Activated naive CD4-positive, alpha-beta T cell (primary cell): ENCODE results near the gene GNAZ.

Source experiments
- DNase-seq, 4 experiments: peaks; one replicate each; lab custom pipeline; 2025; lab: John Stamatoyannopoulos, UW

Gene GNAZ

GRCh38 chr22:23107487-23108248 is 37.3 kb downstream of the GNAZ start:
- no peak for DNase-seq

GRCh38 chr22:23108249-23109078 is 38.1 kb downstream of the GNAZ start:
- no peak for DNase-seq

GRCh38 chr22:23109079-23109347 is 38.7 kb downstream of the GNAZ start:
- no peak for DNase-seq

DNA sequence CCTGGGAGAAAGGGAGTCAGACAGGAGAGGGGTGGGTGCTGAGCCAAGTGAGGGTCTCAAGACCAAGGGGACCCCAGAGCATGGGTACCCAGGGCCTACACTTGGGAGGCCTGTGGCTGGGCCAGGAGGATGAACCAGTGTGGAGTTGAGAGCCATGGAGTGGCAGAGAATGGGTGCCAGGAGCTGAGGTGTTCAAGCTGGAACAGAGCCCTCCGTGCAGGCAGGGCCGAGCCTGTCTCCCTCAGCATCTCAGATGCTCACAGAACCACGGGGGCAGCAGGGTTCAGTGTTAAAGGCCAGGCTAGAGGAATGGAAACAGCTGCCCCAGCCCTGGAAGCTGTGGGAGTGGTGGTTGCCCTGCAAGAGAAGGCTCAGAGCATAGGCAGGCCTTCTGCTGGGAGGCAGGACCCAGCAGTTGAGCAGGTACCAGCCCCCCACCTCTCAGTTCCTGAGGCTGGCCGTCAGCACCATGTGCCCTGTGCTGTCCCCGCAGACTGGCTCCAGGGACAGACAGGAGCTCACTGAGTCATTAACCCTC is 39.2 kb downstream of the GNAZ start:
- no peak for DNase-seq

DNA sequence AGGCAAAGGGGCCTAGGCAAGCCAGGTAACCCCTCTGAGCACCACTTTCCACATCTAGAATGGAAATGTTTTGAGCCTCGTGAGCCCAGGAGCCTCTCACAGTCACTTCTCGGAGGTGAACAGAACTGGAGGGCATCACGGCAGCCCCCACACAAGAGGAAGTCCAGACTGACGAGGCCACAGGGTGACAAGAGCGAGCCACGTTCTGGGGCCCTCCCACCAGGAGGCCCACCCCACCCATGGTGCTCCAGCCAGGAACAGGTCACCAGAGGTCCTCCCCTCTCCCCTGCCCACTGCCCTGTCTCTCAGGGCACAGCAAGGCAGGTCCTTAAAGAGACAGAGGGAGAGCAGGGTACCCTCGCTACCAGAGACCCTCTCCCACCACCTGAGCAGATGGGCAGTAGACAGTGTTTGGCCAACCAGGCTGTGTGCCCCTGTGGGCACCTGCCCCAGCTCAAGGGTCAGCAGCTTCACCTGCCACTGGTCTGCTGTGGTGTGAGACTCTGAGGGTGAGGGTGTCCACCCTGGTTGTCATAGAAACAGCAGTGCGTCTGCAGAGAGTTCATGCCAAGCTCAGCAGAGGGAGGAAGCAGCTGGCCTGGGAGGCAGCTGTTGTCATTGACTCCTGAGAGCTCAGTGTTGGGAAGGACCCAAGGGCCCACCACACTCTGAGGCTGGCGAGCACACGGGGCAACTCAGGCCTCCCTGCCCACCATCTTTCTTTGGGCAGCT is 40.0 kb downstream of the GNAZ start:
- no peak for DNase-seq

DNA sequence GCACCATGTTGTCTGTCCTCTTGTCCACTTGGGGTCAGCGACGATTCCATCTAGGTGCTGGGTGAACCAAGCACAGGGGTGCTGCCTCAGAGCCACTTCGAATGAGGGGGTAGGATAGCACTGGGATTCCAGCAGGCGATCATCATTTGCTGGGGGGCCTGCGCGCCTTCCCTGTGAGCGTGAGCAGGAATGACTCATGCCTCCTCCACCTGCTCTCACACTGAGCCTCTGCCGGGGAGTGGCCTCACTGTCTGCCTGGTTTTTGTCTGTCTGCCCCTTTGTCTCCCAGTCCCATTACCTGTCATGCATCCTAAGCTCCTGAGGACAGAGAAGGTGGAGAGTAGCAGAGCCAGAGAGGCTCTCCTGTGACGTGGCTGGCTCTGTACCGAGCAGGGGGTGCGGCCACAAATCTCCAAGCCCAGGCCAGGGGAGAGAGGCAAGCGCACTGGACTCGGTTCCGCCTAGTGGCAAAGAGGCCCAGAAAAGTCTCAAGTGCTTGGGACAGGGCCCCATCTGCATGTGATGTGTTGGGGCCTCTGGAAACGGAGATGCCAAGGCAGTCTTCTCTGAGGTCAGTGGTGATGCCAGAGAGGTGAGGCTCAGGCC is 40.7 kb downstream of the GNAZ start:
- DNase-seq, result no peak

- DNase-seq, result no peak
These were observed 42.2 kb downstream of the GNAZ start for GRCh38 chr22:23112472-23113012.

GRCh38 chr22:23113067-23113846 is 42.9 kb downstream of the GNAZ start:
- no peak for DNase-seq

DNA sequence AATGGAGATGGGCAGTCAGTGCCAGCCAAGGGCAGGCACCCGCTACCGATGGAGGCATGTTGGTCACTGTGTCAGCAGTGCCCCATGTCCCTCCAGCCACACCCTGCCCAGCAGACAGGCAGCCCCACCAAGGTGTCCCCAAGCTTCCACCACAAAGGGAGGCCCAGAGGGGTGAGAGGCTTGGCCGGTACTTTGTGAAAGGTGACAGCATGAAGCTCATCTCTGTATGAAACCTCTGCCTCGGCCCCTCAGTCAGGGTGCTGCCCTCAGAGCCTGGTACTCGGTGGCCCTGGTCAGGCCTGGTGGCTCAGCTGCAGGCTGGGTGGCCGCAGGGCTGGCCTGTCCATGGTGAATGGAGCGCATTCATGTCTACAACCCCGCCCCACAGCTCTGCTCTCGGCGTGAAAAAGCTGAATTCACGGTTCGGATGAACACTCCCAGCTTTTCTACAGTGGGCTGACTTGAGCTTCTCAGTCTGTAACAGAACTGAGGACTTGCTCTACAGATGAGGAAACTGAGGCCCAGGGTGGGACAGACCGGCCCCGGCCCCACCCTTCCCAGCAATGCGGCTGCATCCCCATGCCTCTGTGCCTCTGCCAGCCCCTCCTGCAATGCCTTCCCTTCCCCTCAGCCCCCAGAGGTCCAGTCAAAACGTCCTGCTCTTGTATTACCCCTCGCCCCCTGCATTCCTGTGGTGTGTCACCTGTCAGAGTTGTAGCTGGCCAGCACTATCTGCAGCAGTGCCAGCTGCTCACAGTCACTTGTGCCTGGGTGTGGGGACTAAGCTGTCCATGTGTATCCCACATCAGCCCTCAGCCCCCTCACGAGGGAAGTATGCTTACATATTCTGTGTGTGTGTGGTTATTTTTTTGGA is 43.8 kb downstream of the GNAZ start:
- DNase-seq, result no peak

GRCh38 chr22:23114721-23115020 is 44.4 kb downstream of the GNAZ start:
- no peak for DNase-seq

- DNase-seq, result no peak
These were observed 45.0 kb downstream of the GNAZ start for GRCh38 chr22:23115369-23115768.

DNA sequence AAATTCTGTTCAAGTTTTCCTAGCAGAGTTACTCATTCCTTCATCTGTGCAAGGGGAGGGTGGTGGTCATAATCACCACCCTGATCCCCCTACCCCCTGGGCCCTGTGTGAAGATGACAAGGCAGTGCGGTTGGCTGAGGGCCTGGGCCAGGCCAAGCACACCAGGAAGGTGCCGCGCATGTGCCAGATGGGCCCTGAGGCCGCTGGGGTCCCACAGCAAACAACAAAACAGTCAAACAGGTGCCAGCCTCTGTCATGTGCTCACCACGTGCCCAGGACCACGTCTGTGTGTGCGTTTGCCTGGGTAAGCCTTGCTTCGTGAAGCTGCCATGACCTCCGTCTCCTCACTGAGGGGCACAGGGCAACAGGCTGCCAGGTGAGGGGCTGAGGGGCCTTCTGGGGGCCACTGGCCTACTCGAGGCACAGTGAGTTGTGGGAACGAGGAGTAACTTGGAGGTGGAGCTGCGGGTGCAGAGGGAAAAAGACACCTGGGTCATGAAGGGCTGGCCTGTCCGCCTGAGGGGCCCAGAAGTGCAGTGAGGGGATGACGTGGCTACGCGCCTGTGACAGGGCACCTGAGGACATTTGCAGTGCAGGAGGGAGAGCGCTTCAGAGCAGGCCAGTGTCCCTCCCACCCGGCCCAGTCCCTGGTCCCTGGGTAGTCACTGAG is 45.6 kb downstream of the GNAZ start:
- no peak for DNase-seq

DNA sequence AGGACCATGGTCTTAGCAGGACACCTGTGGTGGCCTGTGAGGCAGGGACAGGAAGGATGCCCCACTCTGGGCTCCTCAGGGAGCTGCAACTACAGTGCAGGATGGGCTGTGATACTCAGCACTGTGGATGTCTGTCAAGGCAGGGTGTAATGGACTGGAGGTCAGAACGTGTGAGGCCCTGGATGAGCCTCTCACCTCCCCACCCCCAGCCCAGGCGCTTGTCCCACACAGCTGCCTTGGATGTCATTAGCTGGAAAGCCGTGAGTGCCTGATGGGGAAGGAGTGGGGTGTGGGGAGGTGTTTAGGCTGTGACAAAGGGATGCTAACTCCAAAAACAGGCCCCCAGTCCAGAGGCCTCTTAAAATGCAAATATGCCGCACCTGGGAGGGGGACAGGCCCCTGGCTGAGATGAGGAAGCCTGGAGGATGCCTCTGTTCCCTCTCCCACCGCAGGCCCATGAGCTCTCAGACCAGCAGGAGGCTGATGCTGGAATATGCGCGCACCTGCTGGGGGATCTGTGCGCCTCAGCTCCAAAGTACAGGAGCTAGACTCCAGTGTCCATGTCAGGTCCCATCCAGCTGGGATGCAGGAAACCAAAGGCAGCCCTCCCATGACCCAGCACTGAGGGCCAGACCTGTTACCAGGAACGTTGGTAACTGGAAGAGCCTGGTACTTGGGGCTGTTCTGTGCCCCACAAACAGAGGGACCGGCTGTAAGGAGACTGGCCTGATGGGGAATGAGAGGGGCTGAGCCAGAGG is 46.4 kb downstream of the GNAZ start:
- no peak for DNase-seq

GRCh38 chr22:23117275-23117674 is 47.0 kb downstream of the GNAZ start:
- DNase-seq, result no peak

DNA sequence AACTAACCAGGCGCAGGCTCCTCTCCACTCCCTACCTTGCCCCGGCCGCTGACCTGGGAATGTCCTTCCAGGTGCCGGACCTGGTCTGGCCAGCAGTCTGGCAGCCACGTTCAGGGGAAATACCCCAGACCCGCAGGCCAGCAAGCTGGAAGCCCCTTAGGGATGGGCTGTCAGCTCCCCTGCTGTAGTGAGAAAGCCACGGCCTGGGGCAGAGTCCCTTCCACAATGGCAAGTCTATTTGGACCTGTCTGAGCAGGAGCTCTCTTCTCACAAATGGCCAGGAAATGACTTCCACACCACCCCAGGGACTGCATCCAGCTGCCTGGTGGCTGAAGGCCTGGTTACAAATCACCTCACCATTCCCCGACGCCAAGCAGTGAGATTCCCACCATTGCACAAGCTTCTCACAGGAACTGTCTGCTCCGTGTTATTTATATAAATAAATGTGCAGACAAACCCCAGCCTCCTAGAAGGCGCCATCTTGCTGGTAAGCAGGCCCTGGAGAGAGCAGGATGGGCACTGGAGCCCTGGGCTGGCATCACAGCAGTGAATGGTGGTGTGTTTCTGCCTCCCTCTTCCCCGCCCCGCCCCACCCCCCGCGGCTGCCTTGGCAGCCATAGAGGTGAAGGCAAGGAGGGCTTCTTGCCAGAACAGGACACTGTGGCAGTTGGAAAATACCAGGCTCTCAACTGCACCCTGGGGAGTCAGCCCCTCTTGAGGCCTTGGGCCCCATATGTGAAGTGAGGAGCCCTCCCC is 47.8 kb downstream of the GNAZ start:
- no peak for DNase-seq

DNA sequence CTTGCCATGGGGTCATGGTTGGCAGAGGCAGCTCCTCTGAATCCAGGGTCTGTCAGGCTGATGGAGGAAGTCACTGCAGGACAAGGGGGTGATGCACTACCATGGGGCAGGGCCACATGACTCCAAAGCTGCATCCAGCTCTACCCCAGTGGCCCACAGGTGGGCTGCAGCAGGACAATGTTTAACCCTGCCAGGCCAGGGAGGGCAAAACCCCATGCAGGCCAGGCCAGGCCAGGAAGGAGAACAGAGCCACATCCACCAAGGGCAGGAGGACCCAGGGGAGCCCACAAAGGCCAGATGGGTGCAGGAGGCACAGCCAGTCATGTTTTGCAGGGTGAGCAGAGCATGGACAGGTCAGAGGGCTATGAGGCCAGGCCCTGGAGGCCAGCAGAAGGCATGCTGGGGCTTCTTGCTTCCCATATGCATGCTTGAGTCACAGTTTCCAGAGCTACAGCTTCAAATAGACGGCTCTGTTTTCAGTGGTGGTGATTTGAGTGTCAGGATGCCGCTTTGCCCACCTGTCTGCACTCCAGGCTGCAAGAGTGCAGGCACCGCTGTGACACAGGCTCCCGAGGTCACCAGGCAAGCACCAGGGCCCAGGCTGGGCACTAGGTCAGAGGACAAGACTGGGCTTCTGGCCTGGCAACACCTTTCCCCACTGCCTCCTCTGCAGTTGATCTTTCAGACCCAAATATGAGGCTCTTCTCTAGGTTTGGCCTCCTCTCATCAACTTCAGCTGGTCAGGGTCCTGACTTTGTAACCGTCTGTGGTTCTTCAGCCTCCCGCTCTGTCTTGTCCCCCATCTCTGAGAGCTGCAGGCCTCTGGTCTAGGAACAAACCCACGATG is 48.6 kb downstream of the GNAZ start:
- DNase-seq, result no peak
